HL-60 (cell line): ENCODE measurements around the gene ARHGAP26.

Experiments
- GABPA ChIP-seq: IDR thresholded peaks from 2 replicates; pipeline ENCODE4 v1.6.1; 2012; ENCODE audit warnings: low read depth
- POLR2AphosphoS5 ChIP-seq: IDR thresholded peaks from 2 replicates; pipeline ENCODE4 v1.6.1; 2012; ENCODE audit warnings: low read depth
- TF ChIP-seq, protein P1 (sequence below): IDR thresholded peaks from one replicate; pipeline ENCODE4 v1.5.1; 2011; ENCODE audit warnings: low read length, control low read depth, inconsistent platforms; ENCODE audit not compliant: insufficient read depth
- TF ChIP-seq, protein P2 (sequence below): IDR thresholded peaks from 2 replicates; pipeline ENCODE4 v1.6.1; 2012; ENCODE audit warnings: low read depth; ENCODE audit not compliant: insufficient replicate concordance

DNA sequence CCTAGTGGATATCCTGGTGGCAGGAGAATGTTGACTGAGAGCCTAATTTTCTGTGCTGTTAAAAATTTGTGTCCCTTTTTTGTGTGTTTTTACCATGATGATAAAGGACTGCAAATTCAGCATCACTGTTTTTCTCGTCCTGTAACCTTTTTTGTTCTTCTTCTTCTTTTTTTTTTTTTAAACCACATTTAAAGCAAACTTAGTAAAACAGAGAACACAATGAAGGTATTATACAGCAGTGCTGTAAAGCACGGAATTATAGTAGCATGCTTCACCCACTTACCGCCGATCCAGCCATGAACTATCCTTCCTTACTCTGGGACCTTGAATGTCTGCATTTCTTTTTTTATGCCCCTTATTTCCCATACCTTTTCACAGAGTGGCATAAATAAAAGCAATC, 280.0 kb downstream of the ARHGAP26 start:
- TF ChIP-seq, protein P1, sequence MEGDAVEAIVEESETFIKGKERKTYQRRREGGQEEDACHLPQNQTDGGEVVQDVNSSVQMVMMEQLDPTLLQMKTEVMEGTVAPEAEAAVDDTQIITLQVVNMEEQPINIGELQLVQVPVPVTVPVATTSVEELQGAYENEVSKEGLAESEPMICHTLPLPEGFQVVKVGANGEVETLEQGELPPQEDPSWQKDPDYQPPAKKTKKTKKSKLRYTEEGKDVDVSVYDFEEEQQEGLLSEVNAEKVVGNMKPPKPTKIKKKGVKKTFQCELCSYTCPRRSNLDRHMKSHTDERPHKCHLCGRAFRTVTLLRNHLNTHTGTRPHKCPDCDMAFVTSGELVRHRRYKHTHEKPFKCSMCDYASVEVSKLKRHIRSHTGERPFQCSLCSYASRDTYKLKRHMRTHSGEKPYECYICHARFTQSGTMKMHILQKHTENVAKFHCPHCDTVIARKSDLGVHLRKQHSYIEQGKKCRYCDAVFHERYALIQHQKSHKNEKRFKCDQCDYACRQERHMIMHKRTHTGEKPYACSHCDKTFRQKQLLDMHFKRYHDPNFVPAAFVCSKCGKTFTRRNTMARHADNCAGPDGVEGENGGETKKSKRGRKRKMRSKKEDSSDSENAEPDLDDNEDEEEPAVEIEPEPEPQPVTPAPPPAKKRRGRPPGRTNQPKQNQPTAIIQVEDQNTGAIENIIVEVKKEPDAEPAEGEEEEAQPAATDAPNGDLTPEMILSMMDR: no peak
- TF ChIP-seq GABPA (no peak), POLR2AphosphoS5 (no peak)
- TF ChIP-seq, protein P2, sequence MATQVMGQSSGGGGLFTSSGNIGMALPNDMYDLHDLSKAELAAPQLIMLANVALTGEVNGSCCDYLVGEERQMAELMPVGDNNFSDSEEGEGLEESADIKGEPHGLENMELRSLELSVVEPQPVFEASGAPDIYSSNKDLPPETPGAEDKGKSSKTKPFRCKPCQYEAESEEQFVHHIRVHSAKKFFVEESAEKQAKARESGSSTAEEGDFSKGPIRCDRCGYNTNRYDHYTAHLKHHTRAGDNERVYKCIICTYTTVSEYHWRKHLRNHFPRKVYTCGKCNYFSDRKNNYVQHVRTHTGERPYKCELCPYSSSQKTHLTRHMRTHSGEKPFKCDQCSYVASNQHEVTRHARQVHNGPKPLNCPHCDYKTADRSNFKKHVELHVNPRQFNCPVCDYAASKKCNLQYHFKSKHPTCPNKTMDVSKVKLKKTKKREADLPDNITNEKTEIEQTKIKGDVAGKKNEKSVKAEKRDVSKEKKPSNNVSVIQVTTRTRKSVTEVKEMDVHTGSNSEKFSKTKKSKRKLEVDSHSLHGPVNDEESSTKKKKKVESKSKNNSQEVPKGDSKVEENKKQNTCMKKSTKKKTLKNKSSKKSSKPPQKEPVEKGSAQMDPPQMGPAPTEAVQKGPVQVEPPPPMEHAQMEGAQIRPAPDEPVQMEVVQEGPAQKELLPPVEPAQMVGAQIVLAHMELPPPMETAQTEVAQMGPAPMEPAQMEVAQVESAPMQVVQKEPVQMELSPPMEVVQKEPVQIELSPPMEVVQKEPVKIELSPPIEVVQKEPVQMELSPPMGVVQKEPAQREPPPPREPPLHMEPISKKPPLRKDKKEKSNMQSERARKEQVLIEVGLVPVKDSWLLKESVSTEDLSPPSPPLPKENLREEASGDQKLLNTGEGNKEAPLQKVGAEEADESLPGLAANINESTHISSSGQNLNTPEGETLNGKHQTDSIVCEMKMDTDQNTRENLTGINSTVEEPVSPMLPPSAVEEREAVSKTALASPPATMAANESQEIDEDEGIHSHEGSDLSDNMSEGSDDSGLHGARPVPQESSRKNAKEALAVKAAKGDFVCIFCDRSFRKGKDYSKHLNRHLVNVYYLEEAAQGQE: no peak
